D341Med (cell line): Measurements from ENCODE around the gene TCEAL3.
A peak's percentile ranks its signal among the peaks of the same experiment; 100 is the strongest.
"Not testable (repeated sequence)": the region's sequence is repeated elsewhere in the genome, so short reads cannot be mapped to it uniquely, and the experiment has no call there.

Experiments used
- DNase-seq: peaks from one replicate; pipeline ENCODE4 v3.0.0; 2012; ENCODE audit warnings: low spot score

Gene TCEAL3, protein sequence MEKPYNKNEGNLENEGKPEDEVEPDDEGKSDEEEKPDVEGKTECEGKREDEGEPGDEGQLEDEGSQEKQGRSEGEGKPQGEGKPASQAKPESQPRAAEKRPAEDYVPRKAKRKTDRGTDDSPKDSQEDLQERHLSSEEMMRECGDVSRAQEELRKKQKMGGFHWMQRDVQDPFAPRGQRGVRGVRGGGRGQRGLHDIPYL

DNA sequence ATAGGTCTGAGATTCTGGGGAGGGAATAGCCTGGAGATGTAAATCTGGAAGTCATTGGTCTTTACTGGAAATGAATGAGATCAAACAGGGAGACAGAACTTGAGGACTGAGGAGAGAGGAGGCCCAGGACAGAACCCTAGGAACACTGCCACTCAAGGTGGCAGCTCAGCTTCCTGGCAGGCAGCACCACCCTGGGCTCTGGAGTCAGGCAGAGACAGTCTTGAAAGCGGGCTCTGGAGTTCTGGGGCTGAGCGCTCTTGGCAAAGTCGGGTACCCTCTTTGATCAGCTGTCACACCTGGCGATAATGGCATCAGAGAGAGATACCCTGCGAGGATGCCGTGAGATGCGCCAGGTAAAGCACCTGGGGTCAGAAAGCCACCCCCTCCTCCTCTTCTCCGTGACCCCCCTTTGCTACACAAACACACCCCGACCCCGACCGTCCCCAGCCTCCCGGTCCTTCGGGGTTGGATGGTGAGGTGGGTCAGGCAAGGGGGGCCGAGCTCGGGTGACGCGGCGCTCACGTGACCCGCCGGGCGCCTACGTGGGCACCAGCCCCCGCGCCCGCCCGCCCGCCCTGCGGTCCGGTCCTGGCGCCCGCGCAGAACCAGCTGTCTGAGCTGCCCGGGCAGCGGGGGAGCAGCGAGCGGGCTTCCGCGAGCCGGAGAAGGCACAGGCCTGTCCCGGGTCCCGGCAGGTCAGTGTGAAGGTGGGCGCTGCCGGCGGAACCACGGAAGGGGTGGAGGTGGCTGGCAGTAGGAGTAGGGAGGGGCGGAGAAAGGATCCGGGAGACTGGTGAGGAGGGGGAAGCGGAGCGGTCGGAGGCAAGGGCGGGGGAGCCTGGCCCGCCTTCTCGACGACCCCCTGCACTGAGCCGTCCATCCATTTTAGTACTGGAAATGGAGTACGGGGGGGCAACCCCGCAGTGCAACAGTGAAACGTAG, at the start of gene TCEAL3:
TSS of gene TCEAL3 (plus strand) at position 600 of the 942 bp plus-strand sequence. CDS start 1,102 bp downstream, outside the sequence.
- DNase-seq = peak; percentile 74

DNA sequence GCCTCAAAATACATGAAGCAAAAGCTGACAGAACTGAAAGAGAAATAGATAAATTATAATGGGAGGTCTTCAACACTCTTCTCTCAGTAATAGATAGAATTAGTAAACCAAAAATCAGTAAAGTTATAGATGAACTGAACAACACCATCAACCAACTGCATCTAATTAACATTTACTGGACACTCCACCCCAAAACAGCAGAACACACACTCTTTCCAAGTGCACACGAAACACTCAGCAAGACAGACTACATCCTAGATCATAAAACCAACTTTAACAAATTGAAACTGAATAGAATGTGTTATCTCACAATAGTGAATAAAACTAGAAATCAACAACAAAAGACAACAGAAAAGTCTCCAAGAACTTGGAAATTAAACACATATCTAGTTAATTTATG, 47.5 kb upstream of the TCEAL3 start:
- no peak for DNase-seq

- DNase-seq = no peak
These were observed 45.0 kb upstream of the TCEAL3 start for GRCh38 chrX:103562801-103563200.

DNA sequence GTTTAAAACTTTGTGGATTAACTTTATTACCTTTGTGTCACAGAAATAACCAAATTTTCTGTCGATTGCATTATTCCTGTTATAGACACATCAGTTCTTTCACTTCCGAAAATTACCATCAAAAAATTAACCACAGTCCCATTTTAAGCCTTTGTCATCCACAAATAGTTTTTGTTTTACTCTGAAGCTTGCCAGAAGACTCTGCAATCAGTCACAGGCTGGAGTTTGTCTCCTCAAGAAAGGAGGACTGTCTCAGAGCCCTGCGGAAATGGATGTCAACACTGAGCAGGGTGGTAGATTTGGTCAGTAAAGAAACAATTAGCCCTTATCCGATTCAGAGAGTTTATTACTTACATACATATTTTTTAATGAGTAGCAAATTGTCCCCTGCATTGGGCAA, 42.6 kb upstream of the TCEAL3 start:
- DNase-seq = no peak

- no peak for DNase-seq
These were observed 42.0 kb upstream of the TCEAL3 start for GRCh38 chrX:103565752-103566151.

- DNase-seq = no peak
These were observed 36.6 kb upstream of the TCEAL3 start for GRCh38 chrX:103571121-103571520.

GRCh38 chrX:103571726-103572125, 36.0 kb upstream of the TCEAL3 start:
- DNase-seq = no peak

- no peak for DNase-seq
These were observed 34.6 kb upstream of the TCEAL3 start for GRCh38 chrX:103573202-103573601.

DNA sequence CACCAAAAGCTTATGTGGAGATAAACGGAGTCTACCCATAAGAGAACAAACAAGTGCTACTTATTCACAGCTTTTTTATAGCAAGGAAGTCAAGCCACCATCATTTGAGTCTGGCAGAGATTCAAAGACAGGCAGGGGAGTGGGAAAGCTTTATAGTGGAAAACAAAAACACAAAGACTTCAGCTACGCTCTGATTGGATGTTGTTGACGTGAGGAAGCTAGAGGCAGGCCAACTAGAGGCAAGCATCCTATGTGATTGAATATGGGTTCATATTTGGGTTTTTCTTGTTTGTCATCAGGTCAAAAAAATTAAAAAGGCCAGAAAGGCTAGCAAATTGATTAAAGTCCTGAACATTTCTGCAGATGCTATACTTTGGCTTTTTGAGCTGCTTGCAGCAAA, 23.2 kb upstream of the TCEAL3 start:
- no peak for DNase-seq

DNA sequence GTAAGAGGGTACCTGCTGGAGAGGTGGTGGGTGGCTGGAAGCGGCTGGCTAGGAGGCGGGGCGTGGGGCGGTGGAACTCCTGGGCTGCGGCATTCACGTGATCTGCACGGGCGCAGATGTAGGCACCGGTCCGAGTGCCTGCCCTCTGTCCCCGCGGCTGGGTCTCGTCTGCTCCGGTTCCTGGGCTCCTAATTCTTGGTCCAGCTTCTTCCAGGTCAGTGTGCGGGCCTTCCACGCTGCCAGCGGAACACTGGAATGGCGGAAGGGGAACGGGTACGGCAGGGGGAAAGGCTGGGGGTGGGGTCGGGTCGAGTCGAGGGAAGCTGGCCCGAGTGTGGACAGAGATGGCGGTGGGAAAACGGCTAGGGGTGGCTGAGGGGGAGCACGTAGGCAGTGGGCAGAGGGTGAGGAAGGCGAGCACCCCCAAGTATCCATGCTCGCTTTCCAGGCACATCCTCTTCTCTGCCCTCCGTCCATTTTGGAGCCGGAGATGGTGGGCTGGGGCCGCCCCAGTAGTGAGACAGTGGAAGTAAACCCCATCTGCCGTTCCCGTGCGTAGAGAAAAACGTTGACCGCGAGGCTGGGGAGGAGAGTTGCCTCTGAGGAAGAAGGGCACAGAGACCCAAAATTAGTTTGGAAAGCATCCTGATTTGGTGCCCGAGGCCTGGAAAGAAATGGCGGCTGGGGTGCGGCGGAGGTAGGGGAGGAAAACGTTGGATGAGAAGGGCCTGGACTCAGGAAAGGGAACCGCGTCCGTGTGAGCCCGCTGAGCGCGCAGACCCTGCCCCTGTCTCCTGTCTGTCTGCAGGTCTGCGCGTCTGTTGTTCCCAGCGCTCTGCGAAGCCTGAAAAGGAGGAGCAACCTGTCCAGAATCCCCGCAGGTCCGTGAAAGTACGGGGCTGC, 22.1 kb upstream of the TCEAL3 start, which contains the start of gene TCEAL4:
TSS of gene TCEAL4 (plus strand) at position 105 of the 903 bp plus-strand sequence. CDS start 1,161 bp downstream, outside the sequence.
- peak; percentile 74 for DNase-seq

- DNase-seq = no peak
These were observed 21.5 kb upstream of the TCEAL3 start for GRCh38 chrX:103586314-103586646.

GRCh38 chrX:103586659-103587058, 21.1 kb upstream of the TCEAL3 start:
- no peak for DNase-seq

GRCh38 chrX:103592295-103592694, 15.5 kb upstream of the TCEAL3 start:
- not testable (repeated sequence) for DNase-seq

DNA sequence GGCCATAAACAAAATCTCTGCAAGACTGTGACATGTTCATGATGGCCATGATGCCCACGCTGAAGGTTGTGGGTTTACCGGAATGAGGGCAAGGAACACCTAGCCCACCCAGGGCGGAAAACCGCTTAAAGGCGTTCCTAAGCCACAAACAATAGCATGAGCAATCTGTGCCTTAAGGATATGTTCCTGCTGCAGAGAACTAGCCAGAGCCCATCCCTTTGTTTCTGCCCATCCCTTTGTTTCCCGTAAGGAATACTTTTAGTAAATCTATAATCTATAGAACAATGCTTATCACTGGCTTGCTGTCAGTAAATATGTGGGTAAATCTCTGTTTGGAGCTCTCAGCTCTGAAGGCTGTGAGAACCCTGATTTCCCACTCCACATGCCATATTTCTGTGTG, 12.6 kb upstream of the TCEAL3 start:
- DNase-seq = not testable (repeated sequence)

DNA sequence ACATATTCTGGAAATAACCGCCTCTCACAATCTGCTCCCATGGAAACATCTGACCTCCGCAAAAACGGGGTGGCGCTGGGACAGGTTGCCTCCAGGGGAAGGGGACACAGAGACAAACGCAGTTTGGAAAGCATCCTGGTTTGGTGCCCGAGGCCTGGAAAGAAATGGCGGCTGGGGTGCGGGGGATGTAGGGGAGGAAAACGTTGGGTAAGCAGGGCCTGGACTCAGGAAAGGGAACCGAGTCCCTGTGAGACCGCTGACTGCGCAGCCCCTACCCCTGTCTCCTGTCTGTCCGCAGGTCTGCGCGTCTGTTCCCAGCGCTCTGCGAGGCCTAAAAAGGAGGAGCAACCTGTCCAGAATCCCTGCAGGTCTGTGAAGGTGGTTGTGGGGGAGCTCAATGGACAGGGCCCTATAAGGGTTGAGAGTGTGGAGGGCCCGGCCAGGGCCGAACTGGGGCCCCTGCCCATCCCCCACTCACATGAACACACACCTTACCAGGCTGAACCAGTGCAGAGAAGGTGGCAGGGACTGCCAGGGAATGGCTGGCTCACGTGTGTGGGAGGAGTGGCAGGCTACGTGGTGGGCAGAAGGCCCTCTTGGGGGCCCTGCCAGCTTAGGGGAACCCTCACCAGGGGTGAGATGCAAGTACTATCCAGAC, 672 bp downstream of the TCEAL3 start:
- no peak for DNase-seq

- DNase-seq = no peak
These were observed 2.5 kb downstream of the TCEAL3 start for GRCh38 chrX:103610282-103610681.

DNA sequence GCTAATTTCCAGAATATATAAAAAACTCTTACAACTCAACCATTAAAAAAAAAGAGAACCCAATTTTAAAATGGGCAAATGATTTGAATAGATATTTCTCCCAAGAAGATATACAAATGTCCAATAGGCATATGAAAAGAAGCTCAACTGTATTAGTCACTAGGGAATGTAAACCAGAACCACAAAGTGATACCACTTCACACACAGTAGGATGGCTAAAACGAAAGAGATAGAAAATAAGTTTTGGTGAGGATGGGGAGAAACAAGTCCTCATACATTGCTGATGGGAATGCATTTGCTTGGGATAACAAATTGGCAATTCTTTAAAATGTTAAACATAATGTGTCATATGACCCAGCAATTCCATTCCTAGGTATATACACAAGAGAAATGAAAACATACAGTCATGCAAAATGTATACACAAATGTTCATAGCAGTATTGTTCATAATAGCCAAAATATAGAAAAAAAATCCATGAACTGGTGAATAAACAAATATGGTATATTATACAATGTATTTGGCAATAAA, 5.7 kb downstream of the TCEAL3 start:
- DNase-seq = no peak

- DNase-seq = no peak
These were observed 7.2 kb downstream of the TCEAL3 start for GRCh38 chrX:103614999-103615398.

GRCh38 chrX:103615781-103616371, 8.1 kb downstream of the TCEAL3 start:
- DNase-seq = no peak

GRCh38 chrX:103616676-103617186, 9.0 kb downstream of the TCEAL3 start:
- DNase-seq = peak; percentile 33

DNA sequence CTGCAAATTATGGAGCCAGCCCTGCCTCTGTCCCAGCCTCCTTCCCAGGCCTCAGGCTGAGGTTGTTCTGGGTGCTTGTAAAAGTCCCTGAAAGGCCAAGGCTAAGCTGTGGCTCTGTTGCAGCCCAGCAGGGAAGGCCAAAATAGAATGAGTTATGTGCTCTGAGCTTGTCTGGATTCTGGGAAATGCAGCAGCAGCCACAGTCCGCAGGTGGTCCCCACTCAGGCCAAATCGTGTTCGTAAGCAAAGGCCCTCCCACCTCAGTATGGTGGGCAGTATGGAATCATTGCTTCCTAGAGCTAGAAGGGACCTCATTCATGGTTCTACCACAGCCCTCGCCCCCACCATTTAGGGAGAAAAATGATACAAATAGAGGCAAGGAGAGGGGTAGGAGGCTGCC, 16.3 kb downstream of the TCEAL3 start:
- no peak for DNase-seq
